Caco-2 (cell line): Measurements from ENCODE around the gene FAM90A26. TPM values are rescaled to one million over a fixed set of nuclear protein-coding genes. Genes with fewer than 3 reads are reported as not detected.
"Not testable (repeated sequence)": the region's sequence is repeated elsewhere in the genome, so short reads cannot be mapped to it uniquely, and the experiment has no call there.

Experiments
- Bru-seq: library from RNA; stranded (reverse); fragments of 400-500 nt; gene quantifications from one replicate; lab custom pipeline; 2021; lab: Mats Ljungman, UMichigan
- BruChase-seq, 2 experiments: library from RNA; stranded (reverse); fragments of 400-500 nt; gene quantifications; one replicate each; lab custom pipeline; 2021; lab: Mats Ljungman, UMichigan
- BruUV-seq: library from RNA; stranded (reverse); fragments of 400-500 nt; replicated peaks from 2 replicates; lab custom pipeline; 2021; lab: Mats Ljungman, UMichigan
- CTCF ChIA-PET: fragments of 300-600 bp; sonication (Branson Sonifier 250); formaldehyde crosslinking; loops from one replicate; lab custom pipeline; 2022; ENCODE audit warnings: antibody characterized with exemption; lab: Charles Lee
- POLR2A ChIA-PET: fragments of 300-600 bp; sonication (Branson Sonifier 250); formaldehyde crosslinking; loops from one replicate; lab custom pipeline; 2022; ENCODE audit warnings: antibody characterized with exemption; lab: Charles Lee
- DNase-seq, 2 experiments: peaks; one replicate each; pipeline versions ENCODE4 v3.0.0 to v3.0.0-alpha.2; 2020 to 2022
- H3K27me3 ChIP-seq: replicated peaks from 2 replicates; pipeline ENCODE4 v1.6.0; 2011; ENCODE audit warnings: low read length; ENCODE audit not compliant: control insufficient read depth, insufficient read depth
- H3K36me3 ChIP-seq: 2 replicates; pipeline ENCODE4 v1.5.1; 2011; ENCODE audit warnings: low read length; ENCODE audit not compliant: control insufficient read depth, insufficient read depth
- H3K4me1 ChIP-seq: fragments of 250-450 bp; sonication (Bioruptor Pico); 2 replicates; pipeline ENCODE4 v1.5.1; 2020; ENCODE audit warnings: mild to moderate bottlenecking
- H3K4me3 ChIP-seq: 2 replicates; pipeline ENCODE4 v1.5.1; 2011; ENCODE audit warnings: low read depth, mild to moderate bottlenecking, control low read depth, low read length
- H3K9me3 ChIP-seq: fragments of 250-450 bp; sonication (Bioruptor Pico); 2 replicates; pipeline ENCODE4 v1.5.1; 2020; ENCODE audit warnings: mild to moderate bottlenecking, moderate library complexity
- H3K27ac Mint-ChIP-seq: one replicate; pipeline ENCODE4 v1.8.0; 2022; ENCODE audit warnings: mixed read lengths; ENCODE audit not compliant: unreplicated experiment
- H3K27me3 Mint-ChIP-seq: one replicate; pipeline ENCODE4 v1.8.0; 2022; ENCODE audit warnings: mixed read lengths; ENCODE audit not compliant: insufficient read depth, unreplicated experiment
- H3K36me3 Mint-ChIP-seq: one replicate; pipeline ENCODE4 v1.8.0; 2022; ENCODE audit warnings: mild to moderate bottlenecking, mixed read lengths; ENCODE audit not compliant: insufficient read depth, unreplicated experiment
- H3K4me1 Mint-ChIP-seq: one replicate; pipeline ENCODE4 v1.8.0; 2022; ENCODE audit warnings: low read depth, mixed read lengths; ENCODE audit not compliant: unreplicated experiment
- H3K4me3 Mint-ChIP-seq: one replicate; pipeline ENCODE4 v1.8.0; 2022; ENCODE audit warnings: mild to moderate bottlenecking, moderate library complexity, mixed read lengths; ENCODE audit not compliant: unreplicated experiment
- H3K9me3 Mint-ChIP-seq: one replicate; pipeline ENCODE4 v1.8.0; 2022; ENCODE audit warnings: mixed read lengths; ENCODE audit not compliant: unreplicated experiment
- intact Hi-C: fragments of 100-400 bp; cut with micrococcal nuclease; formaldehyde crosslinking; loops from one replicate; pipeline ENCODE4 v1.10.0; 2022; ENCODE audit not compliant: unreplicated experiment
- long read RNA-seq: library from polyadenylated mRNA; stranded (forward); transcript quantifications from one replicate; pipeline ENCODE4 v2.0.0, GENCODE V29; 2022
- total RNA-seq: library from RNA; stranded (reverse); gene quantifications from 2 replicates; pipeline ENCODE4 v1.2.3, GENCODE V29; 2022
- TF ChIP-seq, protein P1 (sequence below), 2 experiments: fragments of 200-600 bp in 1 of 2; IDR thresholded peaks; 1 replicate in 1 of 2; 2 replicates in 1 of 2; pipeline versions ENCODE4 v1.5.1 to v1.8.0; 2011 to 2022; ENCODE audit warnings: antibody characterized with exemption in 1 of 2, control low read depth in 1 of 2, inconsistent platforms in 1 of 2, low read depth in 1 of 2, low read length in 1 of 2, mild to moderate bottlenecking in 1 of 2, moderate library complexity in 1 of 2; ENCODE audit not compliant: insufficient read depth in 1 of 2, severe bottlenecking in 1 of 2, unreplicated experiment in 1 of 2

The FAM90A26 gene, protein sequence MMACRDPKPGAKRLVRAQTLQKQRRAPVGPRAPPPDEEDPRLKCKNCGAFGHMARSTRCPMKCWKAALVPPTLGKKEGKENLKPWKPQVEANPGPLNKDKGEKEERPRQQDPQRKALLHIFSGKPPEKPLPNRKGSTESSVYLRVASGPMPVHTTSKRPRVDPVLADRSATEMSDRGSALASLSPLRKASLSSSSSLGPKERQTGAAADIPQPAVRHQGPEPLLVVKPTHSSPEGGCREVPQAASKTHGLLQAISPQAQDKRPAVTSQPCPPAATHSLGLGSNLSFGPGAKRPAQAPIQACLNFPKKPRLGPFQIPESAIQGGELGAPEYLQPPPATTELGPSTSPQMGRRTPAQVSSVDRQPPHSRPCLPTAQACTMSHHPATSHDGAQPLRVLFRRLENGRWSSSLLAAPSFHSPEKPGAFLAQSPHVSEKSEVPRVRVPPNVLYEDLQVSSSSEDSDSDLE
- not detected in 2 replicates for total RNA-seq
- Bru-seq, nascent RNA = not detected
- BruChase-seq, experiment 1, labeled RNA remaining after a 2-hour chase = not detected
- BruChase-seq, experiment 2, labeled RNA remaining after a 6-hour chase = not detected
- long read RNA-seq = 0 reads

DNA sequence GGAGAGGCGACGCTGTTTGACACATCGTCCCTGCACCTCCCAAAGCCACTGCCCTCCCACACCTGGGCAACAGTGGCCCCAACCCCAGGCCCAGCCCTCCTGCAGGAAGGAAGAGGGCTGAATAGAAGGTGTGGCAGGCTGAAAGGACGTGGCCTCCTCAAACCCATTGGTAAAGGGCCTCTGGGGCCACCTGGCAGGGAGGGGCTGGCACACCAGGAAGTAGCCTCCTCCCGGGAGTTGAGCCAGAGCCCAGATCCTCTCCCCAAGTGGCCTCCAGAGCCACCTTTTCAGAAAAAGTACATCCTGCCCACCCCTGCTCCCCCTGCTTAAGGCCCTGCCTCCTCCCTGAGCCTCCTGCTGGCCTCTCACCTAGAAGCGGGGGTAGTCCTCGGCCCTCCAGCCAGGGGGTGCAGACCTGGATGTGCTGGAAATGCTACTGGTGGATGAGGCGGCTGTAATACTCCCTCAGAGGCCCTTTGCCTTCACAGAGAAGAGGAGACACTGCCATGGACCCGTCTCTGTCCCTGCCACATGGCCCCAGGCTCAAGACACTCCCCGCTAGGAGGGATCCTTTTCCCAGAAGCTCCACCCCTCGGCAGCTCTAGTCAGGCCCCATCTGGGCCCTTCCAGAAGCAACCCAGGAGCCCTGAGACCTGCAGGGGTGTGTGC, at the start of gene FAM90A26:
Gene FAM90A26, plus strand, starts transcription at position 619 of the 669 bp plus-strand sequence. CDS start 2,764 bp downstream, outside the sequence.
- H3K36me3 Mint-ChIP-seq, intact Hi-C loops, H3K27ac Mint-ChIP-seq, H3K4me1 Mint-ChIP-seq, H3K9me3 Mint-ChIP-seq, CTCF ChIA-PET, DNase-seq, H3K27me3 ChIP-seq, H3K9me3 ChIP-seq, H3K27me3 Mint-ChIP-seq, H3K4me3 ChIP-seq, POLR2A ChIA-PET, BruUV-seq, H3K36me3 ChIP-seq, H3K4me3 Mint-ChIP-seq, H3K4me1 ChIP-seq: not testable (repeated sequence)

DNA sequence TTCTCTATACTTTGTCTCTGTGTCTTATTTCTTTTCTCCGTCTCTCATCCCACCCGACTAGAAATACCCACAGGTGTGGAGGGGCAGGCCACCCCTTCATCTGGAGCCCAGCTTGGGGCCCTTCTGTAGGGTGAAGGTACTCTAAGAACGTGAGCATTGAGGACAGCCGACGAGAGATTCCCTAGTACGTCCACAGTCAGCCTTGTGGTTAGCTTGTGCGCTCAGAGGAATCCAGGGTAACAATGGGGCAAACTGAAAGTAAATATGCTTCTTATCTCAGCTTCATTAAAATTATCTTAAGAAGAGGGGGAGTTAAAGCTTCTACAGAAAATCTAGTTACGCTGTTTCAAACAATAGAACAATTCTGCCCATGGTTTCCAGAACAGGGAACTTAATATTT, 47.5 kb upstream of the FAM90A26 start:
- H3K4me1 Mint-ChIP-seq, H3K27me3 ChIP-seq, H3K36me3 ChIP-seq, H3K27me3 Mint-ChIP-seq, BruUV-seq, H3K4me3 ChIP-seq, H3K9me3 Mint-ChIP-seq, DNase-seq, H3K9me3 ChIP-seq, H3K36me3 Mint-ChIP-seq, CTCF ChIA-PET, H3K4me3 Mint-ChIP-seq, POLR2A ChIA-PET, H3K27ac Mint-ChIP-seq, H3K4me1 ChIP-seq: not testable (repeated sequence)
- intact Hi-C loops = loop anchor here (5.0 kb wide), 1 partner anchor 120 kb away; no protein-coding TSS in a partner anchor

DNA sequence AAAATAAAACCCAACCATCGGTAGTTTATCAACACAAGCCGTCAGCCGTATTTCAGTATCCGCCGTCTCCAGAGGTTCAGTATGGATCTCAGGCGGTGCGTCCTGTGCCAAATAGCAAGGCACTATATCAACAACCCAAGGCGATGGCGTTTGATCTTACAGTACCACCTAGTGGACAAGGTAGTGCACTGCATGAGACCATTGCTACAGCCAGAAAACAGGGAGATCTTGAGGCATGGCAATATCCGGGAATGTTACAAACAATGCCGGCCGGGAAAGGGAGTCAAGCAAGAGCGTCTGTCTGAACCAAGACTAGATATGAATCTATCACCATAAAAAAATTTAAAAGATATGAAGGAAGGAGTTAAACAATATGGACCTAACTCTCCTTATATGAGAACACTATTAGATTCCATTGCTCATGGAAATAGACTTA, 46.6 kb upstream of the FAM90A26 start:
- H3K27ac Mint-ChIP-seq, H3K9me3 ChIP-seq, H3K4me1 Mint-ChIP-seq, H3K36me3 Mint-ChIP-seq, H3K9me3 Mint-ChIP-seq, H3K4me3 ChIP-seq, BruUV-seq, H3K27me3 Mint-ChIP-seq, H3K4me3 Mint-ChIP-seq, H3K27me3 ChIP-seq, CTCF ChIA-PET, POLR2A ChIA-PET, H3K4me1 ChIP-seq, H3K36me3 ChIP-seq: not testable (repeated sequence)
- DNase-seq = peak; percentile 60 to 66
- TF ChIP-seq, protein P1, sequence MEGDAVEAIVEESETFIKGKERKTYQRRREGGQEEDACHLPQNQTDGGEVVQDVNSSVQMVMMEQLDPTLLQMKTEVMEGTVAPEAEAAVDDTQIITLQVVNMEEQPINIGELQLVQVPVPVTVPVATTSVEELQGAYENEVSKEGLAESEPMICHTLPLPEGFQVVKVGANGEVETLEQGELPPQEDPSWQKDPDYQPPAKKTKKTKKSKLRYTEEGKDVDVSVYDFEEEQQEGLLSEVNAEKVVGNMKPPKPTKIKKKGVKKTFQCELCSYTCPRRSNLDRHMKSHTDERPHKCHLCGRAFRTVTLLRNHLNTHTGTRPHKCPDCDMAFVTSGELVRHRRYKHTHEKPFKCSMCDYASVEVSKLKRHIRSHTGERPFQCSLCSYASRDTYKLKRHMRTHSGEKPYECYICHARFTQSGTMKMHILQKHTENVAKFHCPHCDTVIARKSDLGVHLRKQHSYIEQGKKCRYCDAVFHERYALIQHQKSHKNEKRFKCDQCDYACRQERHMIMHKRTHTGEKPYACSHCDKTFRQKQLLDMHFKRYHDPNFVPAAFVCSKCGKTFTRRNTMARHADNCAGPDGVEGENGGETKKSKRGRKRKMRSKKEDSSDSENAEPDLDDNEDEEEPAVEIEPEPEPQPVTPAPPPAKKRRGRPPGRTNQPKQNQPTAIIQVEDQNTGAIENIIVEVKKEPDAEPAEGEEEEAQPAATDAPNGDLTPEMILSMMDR (IDR thresholded peaks at IDR 0.05; ENCODE audit: insufficient read depth in 1 of 2, low read depth in 1 of 2, low read length in 1 of 2, severe bottlenecking in 1 of 2, unreplicated experiment in 1 of 2) = peak; percentile 41 to 76
- intact Hi-C loops = loop anchor here (5.0 kb wide), 1 partner anchor 121 kb away; no protein-coding TSS in a partner anchor

DNA sequence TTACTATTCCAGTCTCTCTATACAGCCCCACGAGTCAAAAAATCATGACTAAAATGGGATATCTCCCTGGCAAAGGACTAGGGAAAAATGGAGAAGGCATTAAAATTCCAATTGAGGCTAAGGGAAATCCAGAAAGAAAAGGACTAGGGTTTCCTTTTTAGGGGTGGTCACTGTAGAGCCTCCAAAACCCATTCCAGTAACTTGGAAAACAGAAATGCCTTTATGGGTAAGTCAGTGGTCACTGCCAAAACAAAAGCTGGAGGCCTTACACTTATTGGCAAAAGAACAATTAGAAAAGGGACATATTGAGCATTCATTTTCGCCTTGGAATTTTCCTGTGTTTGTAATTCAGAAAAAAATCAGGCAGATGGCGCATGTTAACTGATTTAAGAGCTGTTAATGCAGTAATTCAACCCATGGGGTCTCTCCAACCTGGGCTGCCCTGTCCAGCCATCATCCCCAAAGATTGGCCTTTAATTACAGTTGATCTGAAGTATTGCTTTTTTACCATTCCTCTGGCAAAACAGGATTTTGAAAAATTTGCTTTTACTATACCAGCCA, 44.5 kb upstream of the FAM90A26 start:
- DNase-seq, POLR2A ChIA-PET, H3K4me3 ChIP-seq, H3K27ac Mint-ChIP-seq, H3K27me3 Mint-ChIP-seq, H3K36me3 ChIP-seq, intact Hi-C loops, H3K9me3 ChIP-seq, H3K4me1 Mint-ChIP-seq, H3K9me3 Mint-ChIP-seq, CTCF ChIA-PET, BruUV-seq, H3K27me3 ChIP-seq, H3K36me3 Mint-ChIP-seq, H3K4me3 Mint-ChIP-seq, H3K4me1 ChIP-seq: not testable (repeated sequence)

DNA sequence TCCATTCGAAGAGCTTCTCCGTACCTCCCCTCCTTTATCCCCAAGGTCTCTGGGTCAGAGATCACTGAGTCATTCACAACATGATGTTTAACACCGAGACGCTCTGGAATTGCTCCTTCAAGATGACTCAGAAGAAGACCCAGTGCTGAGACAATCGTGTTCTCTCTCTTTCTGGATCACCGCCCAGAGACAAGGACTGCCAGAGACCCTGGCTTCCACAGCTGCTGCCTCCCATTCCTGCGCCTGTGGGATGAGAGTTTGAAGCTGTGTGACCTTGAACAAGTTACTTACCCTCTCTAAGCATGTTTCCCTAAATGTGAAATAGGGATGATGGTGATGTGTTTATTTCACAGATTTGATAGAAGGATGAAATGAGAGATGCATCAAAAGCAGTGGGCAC, 38.8 kb upstream of the FAM90A26 start:
- H3K36me3 Mint-ChIP-seq, H3K9me3 ChIP-seq, H3K9me3 Mint-ChIP-seq, intact Hi-C loops, H3K4me1 Mint-ChIP-seq, DNase-seq, H3K27me3 ChIP-seq, H3K4me3 ChIP-seq, H3K36me3 ChIP-seq, H3K4me3 Mint-ChIP-seq, CTCF ChIA-PET, H3K27ac Mint-ChIP-seq, BruUV-seq, H3K27me3 Mint-ChIP-seq, H3K4me1 ChIP-seq, POLR2A ChIA-PET: not testable (repeated sequence)
